Measurements from ENCODE around the gene CBLB.

The CBLB gene

GRCh38 chr3:105813710-105814109, 55.1 kb downstream of the CBLB start:
- no peak for DNase-seq

- DNase-seq = no peak
These were observed 56.6 kb downstream of the CBLB start for GRCh38 chr3:105812194-105812586.

GRCh38 chr3:105811518-105812193, 57.2 kb downstream of the CBLB start:
- no peak for DNase-seq

- DNase-seq = no peak
These were observed 59.5 kb downstream of the CBLB start for GRCh38 chr3:105809208-105809888.

DNA sequence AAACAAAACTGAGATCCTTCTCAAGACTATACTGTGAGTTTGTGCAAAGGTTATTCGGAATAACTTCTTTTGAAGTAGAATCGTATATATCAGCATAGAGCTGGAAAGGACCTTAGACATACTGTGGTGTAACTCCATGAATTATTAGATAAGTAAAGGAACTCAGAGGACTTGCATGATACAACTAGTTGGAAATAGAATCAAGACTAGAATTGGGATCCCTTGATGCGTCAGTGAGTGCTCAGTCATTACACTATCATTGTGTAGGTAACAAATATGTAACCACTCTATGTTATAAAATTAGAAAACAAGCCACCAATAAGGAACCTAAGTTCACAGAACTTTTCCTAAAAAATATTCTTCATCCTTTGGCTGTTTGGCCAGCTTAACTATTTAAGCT, 61.1 kb downstream of the CBLB start:
- no peak for DNase-seq

DNA sequence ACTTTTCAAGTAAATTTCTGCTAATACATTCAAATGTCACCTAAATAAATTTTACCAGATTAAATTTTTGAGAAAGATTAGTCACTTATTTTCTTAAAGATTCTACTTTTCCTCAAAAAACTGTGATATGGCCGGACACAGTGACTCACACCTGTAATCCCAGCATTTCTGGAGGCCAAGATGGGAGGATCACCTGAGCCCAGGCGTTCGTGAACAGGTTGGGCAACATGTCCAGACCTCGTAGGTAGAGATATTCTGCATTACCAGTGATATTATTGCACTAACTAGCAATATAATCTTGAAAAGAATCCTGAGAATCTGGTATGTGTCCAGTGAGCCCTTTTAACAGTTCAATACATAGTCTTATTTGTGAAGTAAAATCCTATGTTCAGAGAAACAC, 61.7 kb downstream of the CBLB start:
- no peak for DNase-seq

DNA sequence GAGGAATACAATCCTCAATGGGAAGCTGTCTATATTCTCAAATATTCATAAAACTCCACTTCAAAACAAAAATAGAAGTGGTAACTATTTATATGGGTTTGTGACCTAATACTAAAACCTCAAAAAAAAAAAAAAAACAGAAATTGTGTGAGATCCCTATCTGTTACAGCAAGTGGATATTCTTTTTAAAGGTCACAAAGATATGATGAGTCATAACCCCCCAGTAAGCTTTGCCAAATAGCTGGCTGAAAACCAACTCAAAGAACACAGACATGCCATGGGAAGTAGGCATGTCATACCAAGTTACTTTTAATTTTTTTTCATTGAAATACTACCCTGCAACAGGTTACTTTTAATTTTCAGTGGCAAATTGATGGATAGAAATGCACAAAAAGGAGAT, 62.5 kb downstream of the CBLB start:
- peak; percentile 62 for DNase-seq

DNA sequence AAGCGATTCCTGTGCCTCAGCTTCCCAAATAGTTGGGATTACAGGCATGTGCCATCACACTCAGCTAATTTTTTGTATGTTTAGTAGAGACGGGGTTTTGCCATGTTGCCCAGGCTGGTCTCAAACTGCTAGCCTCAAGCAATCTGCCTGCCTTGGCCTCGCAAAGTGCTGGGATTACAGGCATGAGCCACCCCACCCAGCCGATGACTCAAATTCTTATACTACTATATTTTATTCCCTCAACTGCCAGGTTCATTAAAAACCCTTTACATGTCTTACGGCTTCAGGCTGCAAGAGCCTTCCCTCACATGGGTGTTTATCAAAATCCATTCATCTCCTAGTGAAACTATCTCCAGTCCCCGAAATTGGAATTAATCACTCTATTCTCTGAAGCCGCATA, 63.4 kb downstream of the CBLB start:
- no peak for DNase-seq

DNA sequence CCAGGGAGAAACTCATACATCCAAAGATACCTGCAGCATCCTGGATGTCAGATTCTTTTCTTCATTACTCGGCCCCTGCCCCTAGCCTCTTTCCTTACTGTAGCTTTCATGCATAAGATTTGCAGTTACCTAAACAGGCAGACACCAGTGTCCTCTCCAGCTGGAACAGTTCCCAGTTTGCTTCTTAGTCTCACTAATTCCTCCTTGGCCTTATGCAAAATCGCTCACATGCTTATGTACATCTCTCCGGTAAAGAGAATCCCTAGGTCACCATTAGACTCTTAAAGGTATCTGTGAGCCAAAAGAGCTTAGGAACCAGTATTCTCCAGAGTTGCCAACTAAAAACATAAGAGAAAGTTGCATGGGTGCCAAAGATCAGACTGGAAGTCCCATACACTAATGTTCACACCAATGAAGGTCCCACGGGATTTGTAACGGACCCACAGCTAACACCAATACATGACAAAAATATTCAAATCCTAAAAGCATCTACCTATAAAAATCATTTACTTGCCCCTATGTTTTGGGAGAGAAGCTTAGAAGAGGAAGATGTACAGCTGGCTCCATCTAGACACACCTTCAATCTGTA, 66.6 kb downstream of the CBLB start:
- DNase-seq = no peak

- DNase-seq = no peak
These were observed 67.4 kb downstream of the CBLB start for GRCh38 chr3:105801397-105801796.

GRCh38 chr3:105800320-105800719, 68.5 kb downstream of the CBLB start:
- no peak for DNase-seq

- no peak for DNase-seq
These were observed 69.5 kb downstream of the CBLB start for GRCh38 chr3:105799286-105799685.

GRCh38 chr3:105798381-105798934, 70.4 kb downstream of the CBLB start:
- peak; percentile 19 for DNase-seq

GRCh38 chr3:105793040-105793439, 75.8 kb downstream of the CBLB start:
- DNase-seq = no peak

DNA sequence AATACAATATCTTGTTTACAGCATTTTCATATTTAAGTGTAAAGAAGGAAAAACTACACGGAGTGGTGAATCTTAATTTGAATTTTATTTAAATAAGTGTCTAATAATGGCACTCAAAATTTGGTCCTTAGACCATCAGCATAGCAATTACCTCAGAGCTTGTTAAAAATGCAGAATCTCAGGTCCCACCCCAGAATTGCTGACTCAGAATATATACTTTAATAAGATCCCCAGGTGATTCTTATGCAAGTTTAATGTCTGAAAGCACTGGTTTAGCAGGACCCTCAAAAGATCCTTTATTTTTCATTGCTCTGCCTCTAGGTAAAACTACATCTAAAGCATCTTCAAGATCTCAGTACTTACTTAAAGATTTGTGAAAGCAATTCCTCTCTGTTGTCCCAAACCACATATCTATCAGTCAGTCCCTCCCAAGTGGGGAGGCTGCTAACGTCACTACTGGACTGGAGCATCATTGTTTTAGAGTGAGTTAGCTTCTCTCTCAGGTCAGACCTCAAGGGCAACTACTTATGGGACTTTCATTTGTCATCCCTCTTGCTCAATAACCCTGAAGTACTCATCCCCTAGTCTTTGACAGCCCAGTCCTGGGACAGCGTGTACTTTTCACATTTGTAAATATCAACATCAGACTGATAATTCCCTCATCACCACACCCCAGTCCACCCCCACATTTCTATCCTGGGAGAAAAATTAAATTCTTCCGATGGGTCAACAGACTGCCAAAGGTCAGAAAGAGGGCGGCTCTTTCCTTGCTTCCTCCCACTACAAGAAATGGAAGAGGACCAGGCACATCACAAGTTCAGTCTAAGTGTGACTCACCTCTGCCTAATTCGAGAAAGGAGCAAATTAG, 76.7 kb downstream of the CBLB start:
- no peak for DNase-seq

- DNase-seq = no peak
These were observed 77.7 kb downstream of the CBLB start for GRCh38 chr3:105791131-105791530.

GRCh38 chr3:105790534-105790933, 78.3 kb downstream of the CBLB start:
- DNase-seq = no peak

GRCh38 chr3:105788593-105788992, 80.2 kb downstream of the CBLB start:
- DNase-seq = no peak

GRCh38 chr3:105787453-105787852, 81.4 kb downstream of the CBLB start:
- no peak for DNase-seq

- DNase-seq = no peak
These were observed 81.8 kb downstream of the CBLB start for GRCh38 chr3:105786990-105787389.

DNA sequence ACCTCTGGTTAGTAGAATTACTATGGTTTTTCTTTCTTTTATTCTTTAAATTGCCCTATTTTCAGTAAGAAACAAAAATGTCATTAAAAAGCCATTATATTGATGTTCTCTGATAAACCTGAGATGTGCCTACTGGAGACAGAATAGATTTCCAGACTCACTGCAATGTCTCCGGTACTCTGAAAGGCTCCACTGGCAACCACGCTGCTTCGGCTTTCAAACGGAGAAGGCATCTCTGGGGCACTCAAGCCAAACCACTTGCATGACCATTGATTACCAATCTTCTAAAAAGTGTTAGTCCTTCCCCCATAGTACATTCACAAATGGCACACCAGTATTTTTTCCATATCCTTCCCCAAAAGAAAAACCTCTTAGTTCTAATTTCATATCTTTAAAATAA, 82.6 kb downstream of the CBLB start:
- no peak for DNase-seq

DNA sequence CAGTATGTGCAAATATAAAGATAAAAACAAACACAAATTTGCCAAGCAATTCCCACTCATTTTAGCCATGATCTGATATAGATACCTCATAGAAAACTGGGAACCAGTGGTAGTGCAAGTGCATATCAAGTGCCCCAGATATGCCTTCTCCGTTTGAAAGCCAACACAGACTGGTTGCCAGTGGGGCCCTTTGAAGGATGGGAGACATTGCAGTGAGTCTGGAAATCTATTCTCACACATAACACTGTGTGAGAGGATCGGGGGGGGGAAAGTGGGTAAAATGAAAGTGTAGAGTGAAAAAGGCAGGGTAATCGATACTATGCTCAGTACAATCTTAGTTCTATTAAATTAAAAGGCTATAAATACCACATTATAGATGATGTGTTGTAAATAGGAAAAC, 83.0 kb downstream of the CBLB start:
- DNase-seq = no peak

GRCh38 chr3:105783631-105784030, 85.2 kb downstream of the CBLB start:
- no peak for DNase-seq

Data from central memory CD4-positive, alpha-beta T cell (primary cell).